PC-9 (cell line): Measurements from ENCODE around the gene CCDC63.

Experiments
- CTCF ChIP-seq: fragments of 200-600 bp; sonication (generic); conservative IDR thresholded peaks from 2 replicates; pipeline ENCODE4 v1.6.1; 2017; ENCODE audit warnings: mixed run types, antibody characterized with exemption, mild to moderate bottlenecking, moderate library complexity
- EZH2 ChIP-seq: fragments of 200-600 bp; sonication (generic); IDR thresholded peaks from 2 replicates; pipeline ENCODE4 v1.8.0; 2017; ENCODE audit warnings: antibody characterized with exemption, low read depth

- TF ChIP-seq EZH2 (no peak), CTCF (no peak)
Observed at GRCh38 chr12:110936367-110937103, 89.7 kb downstream of the CCDC63 start.
